Daoy (cell line): ENCODE results near the gene WASF2. TPM values are rescaled to one million over a fixed set of nuclear protein-coding genes. Genes with fewer than 3 reads are reported as not detected.

Experiments
- DNase-seq: peaks from one replicate; pipeline ENCODE4 v3.0.0-alpha.2; 2015; ENCODE audit warnings: low read depth
- total RNA-seq: library from RNA; depleted of rRNA; stranded (reverse); fragments of >200 nt; shearing (Covaris generic); gene quantifications from 2 replicates; pipeline ENCODE4 v1.2.3, GENCODE V29; 2014; rRNA removed

WASF2 gene
- total RNA-seq, 1 experiment from 2014 or later: 11.1 TPM

- DNase-seq: no peak
Observed at GRCh38 chr1:27358928-27359313, 131.0 kb downstream of the WASF2 start.

DNA sequence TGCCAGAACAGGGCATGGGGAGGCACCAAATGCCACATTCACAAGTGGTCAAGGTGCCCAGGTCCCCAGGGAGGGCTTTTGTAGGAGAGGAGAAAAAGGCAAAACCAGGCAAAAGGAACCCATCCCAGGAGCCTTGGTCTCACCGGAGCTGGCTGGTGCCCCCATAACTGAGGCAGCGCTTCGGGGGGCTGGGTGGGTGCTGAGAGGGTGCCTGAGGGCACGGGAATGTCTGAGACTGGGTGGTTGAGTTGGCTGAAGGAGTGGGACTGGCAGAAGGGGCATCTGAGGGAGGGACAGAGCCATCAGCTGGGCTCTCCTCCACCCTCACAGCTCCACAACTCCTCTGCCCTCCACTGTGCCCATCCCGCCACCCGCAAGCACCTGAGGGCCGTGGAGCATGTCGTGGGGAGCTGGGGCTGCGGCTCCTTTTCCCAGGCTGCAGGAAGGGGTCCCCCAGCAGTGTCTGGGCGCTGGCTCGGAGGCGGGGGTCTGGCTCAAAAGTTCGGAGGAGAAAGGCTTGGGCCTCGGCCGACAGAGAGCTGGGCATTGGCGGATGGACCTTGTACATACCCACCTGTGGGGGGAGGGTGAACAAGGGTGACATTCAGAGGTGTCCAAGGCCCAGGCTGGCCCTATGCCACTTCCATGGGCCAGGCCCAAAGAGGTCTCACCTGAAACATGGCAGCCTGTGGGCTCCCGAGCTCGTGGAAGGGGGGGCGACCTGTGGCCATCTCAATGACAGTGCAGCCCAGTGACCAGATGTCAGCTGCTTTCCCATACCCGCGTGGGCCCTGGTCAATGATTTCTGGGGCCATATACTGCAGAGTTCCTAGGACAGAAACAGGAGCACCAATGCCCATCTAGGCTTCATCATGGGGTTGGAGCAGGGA is 131.7 kb downstream of the WASF2 start:
- DNase-seq: no peak

- peak; percentile 70 for DNase-seq
Observed at GRCh38 chr1:27357281-27358037, 132.5 kb downstream of the WASF2 start.

DNA sequence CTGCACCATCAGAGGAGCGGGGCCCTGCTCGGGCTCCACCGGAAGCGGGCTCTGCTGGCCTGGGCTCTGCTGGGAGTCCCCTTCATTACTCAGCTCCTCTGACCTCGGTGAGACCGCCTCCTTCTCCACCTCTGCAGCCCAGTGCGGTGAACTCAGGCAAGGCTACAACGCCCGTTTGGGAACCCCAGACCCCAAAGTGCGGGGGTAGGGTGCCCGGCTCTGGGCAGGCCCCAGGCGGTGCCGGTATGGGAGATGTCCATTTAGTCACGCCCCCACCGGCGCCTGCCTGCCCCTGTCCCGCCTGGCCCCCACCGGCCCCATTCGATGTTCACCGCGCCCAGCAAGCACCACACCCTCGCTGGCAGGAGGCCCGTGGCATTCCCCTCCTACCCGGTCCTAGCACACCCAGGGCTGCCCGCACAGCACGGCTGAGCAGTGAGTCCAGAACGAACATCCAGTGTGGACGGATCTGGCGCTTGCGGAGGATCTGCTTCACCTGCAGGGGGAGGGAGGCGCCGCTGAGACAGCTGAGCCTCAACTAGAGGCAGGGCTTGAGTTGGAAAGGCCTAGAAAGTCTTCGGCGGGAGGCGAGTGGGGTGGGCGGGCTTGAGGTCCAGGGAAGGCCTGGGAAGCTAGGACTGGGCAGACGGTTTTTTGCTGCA is 133.2 kb downstream of the WASF2 start:
- DNase-seq: no peak

DNA sequence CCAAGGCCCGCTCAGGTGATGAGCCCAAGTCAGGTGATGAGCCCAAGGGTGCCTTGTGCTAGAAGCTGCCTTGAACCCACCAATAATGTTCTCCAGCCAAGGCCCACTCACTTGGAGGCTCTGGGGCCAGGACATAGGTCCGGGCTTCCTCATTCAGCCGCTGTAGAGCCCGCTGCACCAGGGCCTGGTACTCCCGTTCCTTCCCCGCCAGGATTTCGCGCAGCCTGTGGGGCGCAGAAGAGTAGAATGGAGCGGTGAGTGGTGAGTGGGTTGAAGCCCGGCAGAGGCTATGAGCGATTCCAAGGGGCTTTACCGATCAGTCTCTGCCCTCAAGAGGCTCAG is 133.7 kb downstream of the WASF2 start:
- DNase-seq: no peak

GRCh38 chr1:27355683-27356082 is 134.3 kb downstream of the WASF2 start:
- no peak for DNase-seq

Other genes with a start within 250 kb of the WASF2 start
- 54.9 and 65.0 TPM in 2 replicates for gene TMEM222, start 168.0 kb downstream of the WASF2 start, total RNA-seq
- 1.2 and 2.1 TPM in 2 replicates for gene SYTL1, start 148.1 kb downstream of the WASF2 start, total RNA-seq
- 8.2 and 12.1 TPM in 2 replicates for gene MAP3K6, start 123.2 kb downstream of the WASF2 start, total RNA-seq
- gene FCN3, start 115.3 kb downstream of the WASF2 start, total RNA-seq: not detected in 2 replicates
- not detected in 2 replicates for gene CD164L2, start 106.8 kb downstream of the WASF2 start, total RNA-seq
- 0.80 and 2.0 TPM in 2 replicates for gene GPR3, start 97.5 kb downstream of the WASF2 start, total RNA-seq
- 3.8 and 4.7 TPM in 2 replicates for gene AHDC1, start 114.0 kb upstream of the WASF2 start, total RNA-seq
- not detected in 2 replicates for gene FGR, start 145.0 kb upstream of the WASF2 start, total RNA-seq
- 12.7 and 20.3 TPM in 2 replicates for gene IFI6, start 182.0 kb upstream of the WASF2 start, total RNA-seq
- 7.9 and 8.9 TPM in 2 replicates for gene FAM76A, start 235.8 kb upstream of the WASF2 start, total RNA-seq